Loucy (cell line): ENCODE measurements around the gene FOXA3.

Experiments
- CTCF ChIP-seq: fragments of 200-600 bp; sonication (generic); conservative IDR thresholded peaks from 2 replicates; pipeline ENCODE4 v1.5.1; 2014; ENCODE audit warnings: mild to moderate bottlenecking, antibody characterized with exemption, low read length
- EZH2phosphoT487 ChIP-seq: fragments of 200-600 bp; IDR thresholded peaks from 2 replicates; pipeline ENCODE4 v1.6.1; 2018; ENCODE audit warnings: antibody characterized with exemption, mild to moderate bottlenecking, moderate library complexity, borderline replicate concordance

- no peak for TF ChIP-seq CTCF
- no peak for TF ChIP-seq EZH2phosphoT487
These were observed 44.8 kb downstream of the FOXA3 start for GRCh38 chr19:45908956-45909355.
